Neural cell (in vitro differentiated cells): ENCODE results near the gene ROBO3. TPM values are rescaled to one million over a fixed set of nuclear protein-coding genes. Genes with fewer than 3 reads are reported as not detected.

ENCODE experiments used
- H2AFZ ChIP-seq: fragments of 200-600, 300-800 bp; sonication (generic), shearing (Covaris generic); 2 replicates; pipeline ENCODE4 v1.6.0; 2014; ENCODE audit warnings: low read depth, mild to moderate bottlenecking, antibody characterized with exemption, low read length, moderate library complexity
- H3F3A ChIP-seq: fragments of 200-600 bp; shearing (Covaris generic); 2 replicates; pipeline ENCODE4 v1.6.1; 2016; ENCODE audit warnings: mild to moderate bottlenecking, moderate library complexity, mixed read lengths, antibody characterized with exemption, low read length; ENCODE audit not compliant: insufficient read depth, poor library complexity, severe bottlenecking
- H3K27ac ChIP-seq: fragments of 200-600, 300-800 bp; sonication (generic), shearing (Covaris generic); 2 replicates; pipeline ENCODE4 v1.5.1; 2014; ENCODE audit warnings: mild to moderate bottlenecking, low read length, moderate library complexity
- H3K27me3 ChIP-seq: fragments of 300-800, 200-600 bp; sonication (generic), shearing (Covaris generic); 2 replicates; pipeline ENCODE4 v1.6.0; 2014; ENCODE audit warnings: mild to moderate bottlenecking, low read depth, low read length, moderate library complexity; ENCODE audit not compliant: insufficient read depth
- H3K36me3 ChIP-seq: fragments of 300-800, 200-600 bp; sonication (generic), shearing (Covaris generic); 2 replicates; pipeline ENCODE4 v1.5.1; 2014; ENCODE audit warnings: mild to moderate bottlenecking, antibody characterized with exemption, low read length, moderate library complexity; ENCODE audit not compliant: insufficient read depth
- H3K4me2 ChIP-seq: fragments of 300-800, 200-600 bp; sonication (generic), shearing (Covaris generic); 2 replicates; pipeline ENCODE4 v1.6.0; 2014; ENCODE audit warnings: mild to moderate bottlenecking, low read length
- H3K4me3 ChIP-seq: fragments of 300-800, 200-600 bp; sonication (generic), shearing (Covaris generic); 2 replicates; pipeline ENCODE4 v1.5.1; 2014; ENCODE audit warnings: mild to moderate bottlenecking, low read length, moderate library complexity
- H3K79me2 ChIP-seq: fragments of 200-600 bp; shearing (Covaris generic); replicated peaks from 2 replicates; pipeline ENCODE4 v1.6.0; 2014; ENCODE audit warnings: mild to moderate bottlenecking, low read length, moderate library complexity; ENCODE audit not compliant: insufficient read depth
- H3K9ac ChIP-seq: fragments of 300-800, 200-600 bp; sonication (generic), shearing (Covaris generic); 2 replicates; pipeline ENCODE4 v1.6.1; 2016; ENCODE audit warnings: mild to moderate bottlenecking, low read length, mixed read lengths
- H3K9me2 ChIP-seq: fragments of 200-600 bp; shearing (Covaris generic); 2 replicates; pipeline ENCODE4 v1.6.1; 2016; ENCODE audit warnings: mild to moderate bottlenecking, low read length, mixed read lengths; ENCODE audit not compliant: insufficient read depth
- H3K9me3 ChIP-seq: fragments of 200-600, 300-800 bp; sonication (generic), shearing (Covaris generic); 2 replicates; pipeline ENCODE4 v1.6.1; 2016; ENCODE audit warnings: mild to moderate bottlenecking, mixed run types, low read length, moderate library complexity, mixed read lengths
- H4K20me1 ChIP-seq: fragments of 200-600 bp; shearing (Covaris generic); 2 replicates; pipeline ENCODE4 v1.6.1; 2016; ENCODE audit warnings: mild to moderate bottlenecking, mixed run types; ENCODE audit not compliant: insufficient read depth
- EP300 ChIP-seq: fragments of 450-650 bp; conservative IDR thresholded peaks from 2 replicates; pipeline ENCODE4 v1.6.1; 2014; ENCODE audit warnings: antibody characterized with exemption, mild to moderate bottlenecking, moderate library complexity; ENCODE audit not compliant: poor library complexity, severe bottlenecking
- EZH2 ChIP-seq: fragments of 200-600, 300-800 bp; shearing (Covaris generic), sonication (generic); IDR thresholded peaks from 2 replicates; pipeline ENCODE4 v1.6.1; 2014; ENCODE audit warnings: antibody characterized with exemption, low read length, borderline replicate concordance, mild to moderate bottlenecking; ENCODE audit not compliant: insufficient read depth, poor library complexity, severe bottlenecking
- MXI1 ChIP-seq: fragments of 450-650 bp; conservative IDR thresholded peaks from 2 replicates; pipeline ENCODE4 v1.6.1; 2014; ENCODE audit warnings: antibody characterized with exemption, mild to moderate bottlenecking; ENCODE audit not compliant: poor library complexity, severe bottlenecking
- POLR2AphosphoS5 ChIP-seq: IDR thresholded peaks from 2 replicates; pipeline ENCODE4 v1.6.1; 2012
- RAD21 ChIP-seq: fragments of 450-650 bp; conservative IDR thresholded peaks from 2 replicates; pipeline ENCODE4 v1.6.1; 2014; ENCODE audit warnings: antibody characterized with exemption, mild to moderate bottlenecking, moderate library complexity
- SMC3 ChIP-seq: fragments of 450-650 bp; conservative IDR thresholded peaks from 2 replicates; pipeline ENCODE4 v1.6.1; 2014; ENCODE audit warnings: antibody characterized with exemption, mild to moderate bottlenecking, moderate library complexity; ENCODE audit not compliant: poor library complexity
- TAF1 ChIP-seq: IDR thresholded peaks from 2 replicates; pipeline ENCODE4 v1.6.1; 2012; ENCODE audit warnings: low read depth
- polyA plus RNA-seq: library from polyadenylated mRNA; depleted of rRNA; stranded (reverse); fragments of >200 nt; gene quantifications from 2 replicates; pipeline ENCODE4 v1.2.3, GENCODE V29; 2014
- TF ChIP-seq, protein P1 (sequence below): IDR thresholded peaks from 2 replicates; pipeline ENCODE4 v1.6.1; 2012; ENCODE audit warnings: borderline replicate concordance
- TF ChIP-seq, protein P2 (sequence below): fragments of 450-650 bp; IDR thresholded peaks from 2 replicates; pipeline ENCODE4 v1.5.1; 2014; ENCODE audit warnings: antibody characterized with exemption, mild to moderate bottlenecking, moderate library complexity; ENCODE audit not compliant: poor library complexity, severe bottlenecking

Gene ROBO3
- polyA plus RNA-seq, 1 donor from 2014 or later = 12.8 TPM

DNA sequence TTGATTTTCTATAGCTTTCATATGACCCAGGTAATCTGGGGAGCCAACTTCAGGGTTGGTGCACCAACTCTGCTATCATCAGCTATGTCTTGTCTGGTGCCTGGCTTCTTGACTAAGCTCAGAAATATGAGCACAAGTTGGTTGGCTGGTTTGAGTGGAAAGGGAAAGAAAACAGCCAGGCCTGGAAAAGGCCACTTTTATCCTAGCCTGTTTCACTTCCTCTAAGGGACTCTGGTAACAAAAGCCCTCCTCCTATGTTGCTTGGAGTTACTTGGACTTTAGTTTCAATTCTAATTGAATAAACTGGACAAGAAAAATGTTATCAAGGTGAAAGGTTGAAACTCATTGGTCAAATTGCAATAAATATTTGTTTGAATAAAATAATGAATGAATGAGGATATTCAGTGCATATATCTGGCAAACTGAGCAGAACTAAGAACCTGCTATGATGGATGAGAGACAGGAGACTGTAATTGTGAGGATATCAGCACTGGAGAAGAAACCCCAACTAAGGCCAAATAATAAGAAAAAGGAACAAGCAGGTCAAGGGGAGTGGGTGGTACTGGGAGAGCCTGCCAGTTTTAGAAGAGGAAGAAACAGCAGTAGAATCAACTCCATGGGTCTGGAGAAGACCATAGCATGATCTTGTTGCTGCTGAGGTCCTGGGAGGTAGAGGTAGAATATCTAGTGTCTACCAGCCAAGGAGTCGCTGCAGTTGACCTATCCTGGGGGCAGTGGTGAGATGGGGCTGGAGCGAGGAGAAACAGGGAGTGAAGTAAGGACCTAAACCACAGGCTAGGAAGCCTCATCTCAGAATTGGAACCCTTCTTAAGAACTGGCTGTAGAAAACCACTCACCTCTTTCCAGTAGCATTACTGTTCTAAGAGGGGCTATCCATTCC lies 24.2 kb downstream of the ROBO3 start:
- H3K27ac ChIP-seq = no peak overlapping the region
- TF ChIP-seq MXI1 (no peak), EZH2 (no peak), SMC3 (no peak), EP300 (no peak)
- TF ChIP-seq, protein P1, sequence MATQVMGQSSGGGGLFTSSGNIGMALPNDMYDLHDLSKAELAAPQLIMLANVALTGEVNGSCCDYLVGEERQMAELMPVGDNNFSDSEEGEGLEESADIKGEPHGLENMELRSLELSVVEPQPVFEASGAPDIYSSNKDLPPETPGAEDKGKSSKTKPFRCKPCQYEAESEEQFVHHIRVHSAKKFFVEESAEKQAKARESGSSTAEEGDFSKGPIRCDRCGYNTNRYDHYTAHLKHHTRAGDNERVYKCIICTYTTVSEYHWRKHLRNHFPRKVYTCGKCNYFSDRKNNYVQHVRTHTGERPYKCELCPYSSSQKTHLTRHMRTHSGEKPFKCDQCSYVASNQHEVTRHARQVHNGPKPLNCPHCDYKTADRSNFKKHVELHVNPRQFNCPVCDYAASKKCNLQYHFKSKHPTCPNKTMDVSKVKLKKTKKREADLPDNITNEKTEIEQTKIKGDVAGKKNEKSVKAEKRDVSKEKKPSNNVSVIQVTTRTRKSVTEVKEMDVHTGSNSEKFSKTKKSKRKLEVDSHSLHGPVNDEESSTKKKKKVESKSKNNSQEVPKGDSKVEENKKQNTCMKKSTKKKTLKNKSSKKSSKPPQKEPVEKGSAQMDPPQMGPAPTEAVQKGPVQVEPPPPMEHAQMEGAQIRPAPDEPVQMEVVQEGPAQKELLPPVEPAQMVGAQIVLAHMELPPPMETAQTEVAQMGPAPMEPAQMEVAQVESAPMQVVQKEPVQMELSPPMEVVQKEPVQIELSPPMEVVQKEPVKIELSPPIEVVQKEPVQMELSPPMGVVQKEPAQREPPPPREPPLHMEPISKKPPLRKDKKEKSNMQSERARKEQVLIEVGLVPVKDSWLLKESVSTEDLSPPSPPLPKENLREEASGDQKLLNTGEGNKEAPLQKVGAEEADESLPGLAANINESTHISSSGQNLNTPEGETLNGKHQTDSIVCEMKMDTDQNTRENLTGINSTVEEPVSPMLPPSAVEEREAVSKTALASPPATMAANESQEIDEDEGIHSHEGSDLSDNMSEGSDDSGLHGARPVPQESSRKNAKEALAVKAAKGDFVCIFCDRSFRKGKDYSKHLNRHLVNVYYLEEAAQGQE = no peak

DNA sequence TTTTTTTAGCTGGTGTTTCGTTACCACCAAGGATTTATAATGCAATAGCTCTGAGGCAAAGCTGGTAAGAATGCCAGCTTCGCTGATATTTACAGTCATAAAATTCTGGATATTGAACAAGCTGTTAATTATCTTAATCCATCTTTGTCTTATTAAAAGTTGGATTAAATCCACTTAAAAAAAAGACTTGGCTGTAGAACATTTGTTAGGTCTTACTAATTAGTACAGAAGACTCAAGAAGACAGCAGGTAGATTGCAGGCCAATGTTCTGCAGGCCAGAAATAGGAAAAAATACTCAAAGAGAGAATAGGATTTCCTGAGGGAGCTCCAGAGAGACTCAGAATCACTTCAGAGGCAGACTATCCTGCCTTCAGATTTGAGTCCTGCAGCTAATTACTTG lies 24.9 kb downstream of the ROBO3 start:
- Histone ChIP-seq H4K20me1 (no peaks in the 10 kb centered on the region), H3K27ac (no peak overlapping the region), H3K9ac (no peak overlapping the region), H3K79me2 (no peaks in the 10 kb centered on the region), H3K4me3 (no peak overlapping the region), H3K27me3 (no peaks in the 10 kb centered on the region), H2AFZ (no peak overlapping the region), H3K4me2 (no peak overlapping the region), H3K9me3 (no peaks in the 10 kb centered on the region), H3K9me2 (no peaks in the 10 kb centered on the region), H3F3A (no peaks in the 10 kb centered on the region), H3K36me3 (no peaks in the 10 kb centered on the region)
- TF ChIP-seq, protein P1 = no peak
- no peak for TF ChIP-seq EZH2
- TF ChIP-seq, protein P2, sequence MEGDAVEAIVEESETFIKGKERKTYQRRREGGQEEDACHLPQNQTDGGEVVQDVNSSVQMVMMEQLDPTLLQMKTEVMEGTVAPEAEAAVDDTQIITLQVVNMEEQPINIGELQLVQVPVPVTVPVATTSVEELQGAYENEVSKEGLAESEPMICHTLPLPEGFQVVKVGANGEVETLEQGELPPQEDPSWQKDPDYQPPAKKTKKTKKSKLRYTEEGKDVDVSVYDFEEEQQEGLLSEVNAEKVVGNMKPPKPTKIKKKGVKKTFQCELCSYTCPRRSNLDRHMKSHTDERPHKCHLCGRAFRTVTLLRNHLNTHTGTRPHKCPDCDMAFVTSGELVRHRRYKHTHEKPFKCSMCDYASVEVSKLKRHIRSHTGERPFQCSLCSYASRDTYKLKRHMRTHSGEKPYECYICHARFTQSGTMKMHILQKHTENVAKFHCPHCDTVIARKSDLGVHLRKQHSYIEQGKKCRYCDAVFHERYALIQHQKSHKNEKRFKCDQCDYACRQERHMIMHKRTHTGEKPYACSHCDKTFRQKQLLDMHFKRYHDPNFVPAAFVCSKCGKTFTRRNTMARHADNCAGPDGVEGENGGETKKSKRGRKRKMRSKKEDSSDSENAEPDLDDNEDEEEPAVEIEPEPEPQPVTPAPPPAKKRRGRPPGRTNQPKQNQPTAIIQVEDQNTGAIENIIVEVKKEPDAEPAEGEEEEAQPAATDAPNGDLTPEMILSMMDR = no peak
- TF ChIP-seq MXI1 = no peak
- TF ChIP-seq TAF1 = no peak
- TF ChIP-seq SMC3 = no peak
- no peak for TF ChIP-seq EP300
- TF ChIP-seq POLR2AphosphoS5 = no peak
- TF ChIP-seq RAD21 = no peak

More for the DNA sequence above, 24.2 kb downstream of the ROBO3 start:
- Histone ChIP-seq H3F3A (no peaks in the 10 kb centered on the region), H3K4me3 (no peak overlapping the region), H3K9me2 (no peaks in the 10 kb centered on the region), H4K20me1 (no peaks in the 10 kb centered on the region), H2AFZ (no peak overlapping the region), H3K9me3 (no peaks in the 10 kb centered on the region), H3K4me2 (no peak overlapping the region), H3K9ac (no peak overlapping the region), H3K36me3 (no peaks in the 10 kb centered on the region), H3K79me2 (no peaks in the 10 kb centered on the region), H3K27me3 (no peaks in the 10 kb centered on the region)
